SU-DHL-6 (cell line): Measurements from ENCODE around the gene DCAF10.

Experiments used
- CTCF ChIP-seq: fragments of 200-600 bp; sonication (generic); IDR thresholded peaks from one replicate; pipeline ENCODE4 v1.5.1; 2017; ENCODE audit warnings: antibody characterized with exemption, mild to moderate bottlenecking, low read length, moderate library complexity; ENCODE audit not compliant: insufficient read depth, poor library complexity, severe bottlenecking
- EZH2phosphoT487 ChIP-seq: fragments of 200-600 bp; sonication (generic), shearing (Covaris generic); conservative IDR thresholded peaks from 2 replicates; pipeline ENCODE4 v1.6.1; 2018; ENCODE audit warnings: mild to moderate bottlenecking, antibody characterized with exemption, low read length, moderate library complexity, mixed read lengths

GRCh38 chr9:37758747-37759146 lies 41.9 kb upstream of the DCAF10 start:
- no peak for TF ChIP-seq CTCF
- no peak for TF ChIP-seq EZH2phosphoT487
